H1 (cell line): ENCODE measurements around the gene MTMR6. TPM values are rescaled to one million over a fixed set of nuclear protein-coding genes. Genes with fewer than 3 reads are reported as not detected.

Source experiments
- CTCF ChIA-PET: fragments of 300-600 bp; sonication (Branson Sonifier 250); formaldehyde crosslinking; loops from one replicate; lab custom pipeline; 2021; ENCODE audit not compliant: partially characterized antibody; lab: Charles Lee
- POLR2A ChIA-PET: fragments of 300-600 bp; sonication (Branson Sonifier 250); formaldehyde crosslinking; loops from one replicate; lab custom pipeline; 2021; ENCODE audit warnings: inconsistent platforms; ENCODE audit not compliant: partially characterized antibody; lab: Charles Lee
- DNase-seq, 2 experiments: peaks; one replicate each; pipeline versions ENCODE4 v3.0.0 to v3.0.0-alpha.2; 2010 to 2022; ENCODE audit warnings: low spot score in 2 of 2, low read depth in 1 of 2, mixed read lengths in 1 of 2
- FAIRE-seq: peaks from 2 replicates; lab custom pipeline; 2011; peaks lifted over from hg19 to GRCh38; lab: Jason Lieb, UNC
- H2AFZ ChIP-seq: 2 replicates; pipeline ENCODE4 v1.8.1; 2012; ENCODE audit warnings: low read length, inconsistent platforms
- H2AK5ac ChIP-seq: 2 replicates; pipeline ENCODE4 v1.6.1; 2013; ENCODE audit warnings: low read depth, low read length
- H2BK120ac ChIP-seq: replicated peaks from 2 replicates; pipeline ENCODE3; 2013; ENCODE audit warnings: low read depth, low read length, inconsistent platforms
- H2BK12ac ChIP-seq: 2 replicates; pipeline ENCODE4 v1.6.1; 2013; ENCODE audit warnings: low read depth, low read length
- H2BK15ac ChIP-seq: 2 replicates; pipeline ENCODE4 v1.6.1; 2013; ENCODE audit warnings: low read length
- H2BK20ac ChIP-seq: 2 replicates; pipeline ENCODE4 v1.6.1; 2013; ENCODE audit warnings: low read length
- H2BK5ac ChIP-seq: 2 replicates; pipeline ENCODE4 v1.6.1; 2013; ENCODE audit warnings: low read depth, low read length
- H3K14ac ChIP-seq: 2 replicates; pipeline ENCODE4 v1.6.1; 2013; ENCODE audit warnings: inconsistent platforms; ENCODE audit not compliant: insufficient read length
- H3K18ac ChIP-seq: 2 replicates; pipeline ENCODE4 v1.6.1; 2013; ENCODE audit warnings: low read length; ENCODE audit errors: extremely low read depth
- H3K23ac ChIP-seq: 2 replicates; pipeline ENCODE4 v1.6.1; 2013; ENCODE audit warnings: inconsistent platforms; ENCODE audit not compliant: insufficient read length
- H3K23me2 ChIP-seq: 2 replicates; pipeline ENCODE4 v1.6.1; 2013; ENCODE audit warnings: low read depth, low read length
- H3K27ac ChIP-seq: 2 replicates; pipeline ENCODE4 v1.6.1; 2011; ENCODE audit warnings: low read depth, low read length, inconsistent platforms
- H3K27me3 ChIP-seq, 4 experiments: replicated peaks in 1 of 4; 1 replicate in 1 of 4; 2 replicates in 3 of 4; pipeline versions ENCODE4 v1.6.1 to v1.8.1; 2011 to 2013; ENCODE audit warnings: low read length in 3 of 4, mild to moderate bottlenecking in 3 of 4, inconsistent platforms in 2 of 4, mixed read lengths in 2 of 4, moderate library complexity in 1 of 4; ENCODE audit not compliant: control insufficient read depth in 3 of 4, insufficient read depth in 3 of 4; ENCODE audit errors: extremely low read depth in 1 of 4
- H3K36me3 ChIP-seq, 4 experiments: 2 replicates each; pipeline versions ENCODE4 v1.6.1 to v1.8.1; 2011 to 2013; ENCODE audit warnings: mild to moderate bottlenecking in 4 of 4, low read length in 3 of 4, moderate library complexity in 2 of 4, control low read depth in 1 of 4, inconsistent platforms in 1 of 4; ENCODE audit not compliant: insufficient read depth in 4 of 4, control insufficient read depth in 2 of 4
- H3K4ac ChIP-seq: replicated peaks from 2 replicates; pipeline ENCODE3; 2013; ENCODE audit warnings: low read length, low read depth, mixed read lengths, inconsistent platforms; ENCODE audit not compliant: insufficient read length
- H3K4me1 ChIP-seq, 4 experiments: replicated peaks in 1 of 4; 1 replicate in 1 of 4; 2 replicates in 3 of 4; pipeline versions ENCODE4 v1.6.1 to v1.8.1; 2011 to 2013; ENCODE audit warnings: low read length in 3 of 4, inconsistent platforms in 2 of 4, mixed read lengths in 1 of 4; ENCODE audit not compliant: insufficient read depth in 4 of 4, control insufficient read depth in 3 of 4
- H3K4me2 ChIP-seq, 2 experiments: 2 replicates each; pipeline versions ENCODE4 v1.6.1 to v1.8.1; 2011 to 2013; ENCODE audit warnings: low read depth in 2 of 2, low read length in 2 of 2, control low read depth in 1 of 2, inconsistent platforms in 1 of 2, mild to moderate bottlenecking in 1 of 2; ENCODE audit not compliant: insufficient read depth in 1 of 2
- H3K4me3 ChIP-seq, 4 experiments: fragments of 200-600, 300-600 bp in 1 of 4; sonication (generic), shearing (Covaris generic), sonication (Bioruptor Twin) in 1 of 4; 2 replicates each; pipeline versions ENCODE4 v1.5.1 to v1.8.1; 2011 to 2016; ENCODE audit warnings: low read length in 4 of 4, low read depth in 3 of 4, control low read depth in 2 of 4, inconsistent platforms in 2 of 4, mild to moderate bottlenecking in 2 of 4, mixed read lengths in 1 of 4, moderate library complexity in 1 of 4; ENCODE audit not compliant: insufficient read depth in 2 of 4; ENCODE audit errors: extremely low read depth in 1 of 4
- H3K56ac ChIP-seq: replicated peaks from 2 replicates; pipeline ENCODE3; 2013; ENCODE audit warnings: low read depth, mild to moderate bottlenecking, mixed read lengths, low read length, inconsistent platforms; ENCODE audit not compliant: insufficient read length
- H3K79me1 ChIP-seq: 2 replicates; pipeline ENCODE4 v1.6.1; 2013; ENCODE audit warnings: low read depth, low read length, control low read depth
- H3K79me2 ChIP-seq, 2 experiments: 2 replicates each; pipeline versions ENCODE4 v1.6.1 to v1.8.1; 2012 to 2013; ENCODE audit warnings: low read length in 2 of 2, mild to moderate bottlenecking in 2 of 2, inconsistent platforms in 1 of 2; ENCODE audit not compliant: insufficient read depth in 2 of 2, control insufficient read depth in 1 of 2
- H3K9ac ChIP-seq, 4 experiments: replicated peaks in 1 of 4; 1 replicate in 1 of 4; 2 replicates in 3 of 4; pipeline versions ENCODE4 v1.6.1 to v1.8.1; 2011 to 2013; ENCODE audit warnings: low read depth in 3 of 4, low read length in 3 of 4, control low read depth in 2 of 4, mild to moderate bottlenecking in 2 of 4, moderate library complexity in 2 of 4, inconsistent platforms in 1 of 4; ENCODE audit errors: extremely low read depth in 1 of 4
- H3K9me3 ChIP-seq, 2 experiments: 2 replicates each; pipeline versions ENCODE4 v1.6.1 to v1.8.1; 2012 to 2013; ENCODE audit warnings: mild to moderate bottlenecking in 2 of 2, moderate library complexity in 2 of 2, control low read depth in 1 of 2, inconsistent platforms in 1 of 2, low read depth in 1 of 2, low read length in 1 of 2, mixed read lengths in 1 of 2; ENCODE audit not compliant: insufficient read depth in 2 of 2
- H4K20me1 ChIP-seq, 2 experiments: replicated peaks in 1 of 2; 2 replicates each; pipeline versions ENCODE3 to v1.8.1; 2011 to 2013; ENCODE audit warnings: inconsistent platforms in 2 of 2, low read length in 2 of 2, mild to moderate bottlenecking in 1 of 2; ENCODE audit not compliant: insufficient read depth in 2 of 2, control insufficient read depth in 1 of 2
- H4K5ac ChIP-seq: 2 replicates; pipeline ENCODE4 v1.6.1; 2013; ENCODE audit warnings: low read length, low read depth, mixed read lengths, inconsistent platforms; ENCODE audit not compliant: insufficient read length
- H4K8ac ChIP-seq: 2 replicates; pipeline ENCODE4 v1.8.0; 2013; ENCODE audit warnings: mild to moderate bottlenecking, moderate library complexity, low read length, inconsistent platforms; ENCODE audit not compliant: insufficient read depth; ENCODE audit errors: extremely low read depth
- H4K91ac ChIP-seq: replicated peaks from 2 replicates; pipeline ENCODE3; 2013; ENCODE audit warnings: low read length, mixed read lengths, inconsistent platforms; ENCODE audit not compliant: insufficient read length
- CHD2 ChIP-seq: IDR thresholded peaks from 2 replicates; pipeline ENCODE4 v1.6.1; 2012; ENCODE audit warnings: low read length, improper control_type of control experiment
- CTCF ChIP-seq, 3 experiments: IDR thresholded peaks; 1 replicate in 2 of 3; 2 replicates in 1 of 3; pipeline versions ENCODE4 v1.5.1 to v1.6.1; 2011; ENCODE audit warnings: low read length in 3 of 3, mild to moderate bottlenecking in 3 of 3, inconsistent platforms in 2 of 3, low read depth in 1 of 3, moderate library complexity in 1 of 3; ENCODE audit not compliant: insufficient read depth in 1 of 3; ENCODE audit errors: control extremely low read depth in 1 of 3
- RAD21 ChIP-seq, 2 experiments: IDR thresholded peaks in 1 of 2; conservative IDR thresholded peaks in 1 of 2; 2 replicates each; pipeline ENCODE4 v1.6.1; 2011; ENCODE audit warnings: low read depth in 2 of 2, low read length in 2 of 2, improper control_type of control experiment in 1 of 2, inconsistent platforms in 1 of 2, mild to moderate bottlenecking in 1 of 2, moderate library complexity in 1 of 2
- WGBS, 2 experiments: shearing (Covaris generic) in 1 of 2; methylation state at CpG; one replicate each; pipeline versions ENCODE4 v1.1.6 to v1.1.7; 2013 to 2015; ENCODE audit warnings: low lambda C conversion rate in 2 of 2, mixed read lengths in 2 of 2, inconsistent platforms in 1 of 2, low coverage in 1 of 2, missing lambda C conversion rate in 1 of 2; ENCODE audit not compliant: insufficient replicate concordance in 2 of 2, insufficient coverage in 1 of 2, insufficient read length in 1 of 2; ENCODE audit errors: extremely low coverage in 1 of 2, missing lambda C conversion rate in 1 of 2; 5-methylcytosine and 5-hydroxymethylcytosine counted together
- polyA plus RNA-seq, 7 experiments: library from polyadenylated mRNA; depleted of rRNA in 3 of 7; stranded (reverse) in 5 of 7; unstranded in 2 of 7; fragments of >200 nt in 5 of 7; fragments of 200-250 nt in 2 of 7; gene quantifications; 1 replicate in 5 of 7; 2 replicates in 1 of 7; 4 replicates in 1 of 7; pipeline versions ENCODE4 v1.2.1 to v1.2.3, GENCODE V29; 2011 to 2013; ENCODE audit warnings: missing spikeins in 2 of 7, mixed read lengths in 2 of 7
- total RNA-seq: library from RNA; stranded (reverse); fragmentation: NEBNext Ultra II Directional; extraction: Animal tissue kit (Norgen Biotek cat#: 25700); gene quantifications from 2 replicates; pipeline ENCODE4 v1.2.1, GENCODE V29; 2021

MTMR6 gene
- total and polyA plus RNA-seq, 2 of the 8 experiments (the other 6 are each of a cell fraction or from before 2014, with no cell fraction given): 2.1 to 8.4 TPM

DNA sequence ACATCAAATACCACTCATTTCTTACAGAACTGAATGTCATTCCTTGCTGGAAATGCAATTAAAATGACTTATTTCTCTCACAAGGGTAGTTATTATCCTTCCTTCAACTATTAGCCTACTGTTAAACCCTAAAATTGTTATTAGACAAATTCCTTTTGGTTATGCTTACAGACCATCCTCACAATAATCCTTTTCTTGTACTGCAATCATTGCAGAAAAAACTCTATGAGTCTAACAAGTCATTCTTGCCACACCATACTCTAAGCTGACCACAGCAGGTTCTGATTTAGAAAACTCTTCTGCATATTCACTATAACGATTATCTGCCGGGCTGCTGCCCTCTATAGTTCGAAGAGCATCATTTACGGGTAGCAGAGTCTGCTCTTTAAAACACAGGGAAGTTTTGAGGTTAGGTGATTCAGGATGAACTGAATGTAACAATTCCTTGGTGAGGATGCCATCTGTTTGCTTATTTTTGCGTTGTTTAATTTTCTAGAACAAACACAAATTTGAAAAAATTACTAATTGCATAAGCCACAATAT, 38.2 kb downstream of the MTMR6 start:
- CTCF ChIA-PET: interaction anchor here (1.0 to 1.5 kb wide), 3 partner anchors 10 to 96 kb away, joined by 3 to 4 read pairs (median 3); no protein-coding TSS in a partner anchor
- POLR2A ChIA-PET: no interaction called here
- TF ChIP-seq CTCF (IDR thresholded peaks at IDR 0.05; ENCODE audit: control extremely low read depth in 1 of 3, insufficient read depth in 1 of 3, low read depth in 1 of 3, low read length in 3 of 3): peak in 2 of 3 experiments; percentile 61 to 68; a peak in 3 of 4 replicates
- TF ChIP-seq RAD21 (IDR thresholded peaks at IDR 0.05 in 1 of 2, conservative IDR thresholded peaks at IDR 0.05 in 1 of 2; ENCODE audit: low read depth in 2 of 2, low read length in 2 of 2): peak; percentile 69 to 76
- no peak for TF ChIP-seq CHD2

More for the DNA sequence above, 38.2 kb downstream of the MTMR6 start:
- no peak overlapping the region for H3K4me2 ChIP-seq
- H4K20me1 ChIP-seq: no peaks in the 10 kb centered on the region
- no peak overlapping the region for H2BK5ac ChIP-seq
- no peak overlapping the region for H2AK5ac ChIP-seq
- no peaks in the 10 kb centered on the region for H3K27me3 ChIP-seq
- H3K14ac ChIP-seq: no peak overlapping the region
- no peak overlapping the region for H3K27ac ChIP-seq
- no peaks in the 10 kb centered on the region; a peak in 1 of 8 replicates for H3K36me3 ChIP-seq
- H2BK20ac ChIP-seq: no peak overlapping the region
- no peak for DNase-seq
- H4K8ac ChIP-seq: no peak overlapping the region
- FAIRE-seq: peak; percentile 97
- H3K56ac ChIP-seq: no peak overlapping the region
- no peaks in the 10 kb centered on the region for H3K79me1 ChIP-seq
- H3K79me2 ChIP-seq: no peaks in the 10 kb centered on the region
- H3K4ac ChIP-seq: no peak overlapping the region
- WGBS, 2 experiments: 39% methylated on average over 5 of the region's 5 CpGs; no CpG with 5 or more reads in 1 of the 2 experiments
- H2BK12ac ChIP-seq: no peak overlapping the region
- no peak overlapping the region for H4K91ac ChIP-seq
- H4K5ac ChIP-seq: no peak overlapping the region
- H2AFZ ChIP-seq: no peak overlapping the region
- no peaks in the 10 kb centered on the region for H3K4me1 ChIP-seq
- H2BK120ac ChIP-seq: no peak overlapping the region
- no peak overlapping the region for H3K23ac ChIP-seq
- no peak overlapping the region for H3K4me3 ChIP-seq
- H3K9me3 ChIP-seq: no peaks in the 10 kb centered on the region
- no peak overlapping the region for H2BK15ac ChIP-seq
- H3K23me2 ChIP-seq: 0 out of 2 replicates have a peak, but pooled peaks cover 2% of the 10 kb centered on the region
- no peak overlapping the region for H3K9ac ChIP-seq
- no peak overlapping the region for H3K18ac ChIP-seq
